HCT116 (cell line): ENCODE data around the gene USP1. TPM values are rescaled to one million over a fixed set of nuclear protein-coding genes. Genes with fewer than 3 reads are reported as not detected.

Source experiments
- ATAC-seq: fragments of 200-7000 bp; cut with Tn5 transposase; 2 replicates; pipeline ENCODE4 v1.9.1; 2020; ENCODE audit warnings: mild to moderate bottlenecking, moderate library complexity
- BruUV-seq: library from RNA; stranded (reverse); fragments of 400-500 nt; replicated peaks from 2 replicates; lab custom pipeline; 2021; lab: Mats Ljungman, UMichigan
- CTCF ChIA-PET: fragments of 300-600 bp; sonication (Branson Sonifier 250); formaldehyde crosslinking; loops from one replicate; lab custom pipeline; 2021; ENCODE audit warnings: antibody characterized with exemption; lab: Charles Lee
- POLR2A ChIA-PET: fragments of 300-600, 350-600 bp; sonication (Branson Sonifier 250); formaldehyde crosslinking; loops from one replicate; lab custom pipeline; 2021; ENCODE audit warnings: antibody characterized with exemption; lab: Charles Lee
- RAD21 ChIA-PET, 2 experiments: fragments of 300-600 bp; sonication (Branson Sonifier 250); formaldehyde crosslinking; loops; one replicate each; lab custom pipeline; 2023; ENCODE audit warnings: low total read pairs in 2 of 2; ENCODE audit not compliant: uncharacterized antibody in 2 of 2, unreplicated experiment in 2 of 2, low non-redundant PET in 1 of 2; lab: Charles Lee
- DNase-seq: peaks from one replicate; pipeline ENCODE4 v3.0.0-alpha.2; 2010; ENCODE audit warnings: low read depth, low spot score
- H2AFZ ChIP-seq: fragments of 200-600 bp; shearing (Covaris generic), sonication (generic); 2 replicates; pipeline ENCODE4 v1.6.1; 2017; ENCODE audit warnings: low read depth, mixed run types, mixed read lengths, antibody characterized with exemption, low read length; ENCODE audit not compliant: poor library complexity, severe bottlenecking
- H3K27ac ChIP-seq: 2 replicates; pipeline ENCODE4 v1.5.1; 2012; ENCODE audit warnings: low read depth, low read length
- H3K27me3 ChIP-seq: fragments of 200-600 bp; sonication (generic); 2 replicates; pipeline ENCODE4 v1.6.1; 2016; ENCODE audit warnings: mixed run types, low read length, mixed read lengths; ENCODE audit not compliant: insufficient read depth
- H3K36me3 ChIP-seq, 2 experiments: fragments of 200-500 bp in 1 of 2; fragments of 200-600 bp in 1 of 2; sonication (Bioruptor generic) in 1 of 2; sonication (generic) in 1 of 2; 2 replicates each; pipeline versions ENCODE4 v1.5.1 to v1.6.1; 2014 to 2016; ENCODE audit warnings: low read length in 2 of 2, inconsistent platforms in 1 of 2, mixed read lengths in 1 of 2, mixed run types in 1 of 2; ENCODE audit not compliant: insufficient read depth in 2 of 2, control insufficient read depth in 1 of 2
- H3K4me1 ChIP-seq, 2 experiments: fragments of 200-600 bp in 1 of 2; sonication (generic) in 1 of 2; 2 replicates each; pipeline versions ENCODE4 v1.5.1 to v1.6.1; 2012 to 2017; ENCODE audit warnings: low read length in 2 of 2, inconsistent platforms in 1 of 2, mild to moderate bottlenecking in 1 of 2, mixed read lengths in 1 of 2, mixed run types in 1 of 2, moderate library complexity in 1 of 2; ENCODE audit not compliant: insufficient read depth in 2 of 2, control insufficient read depth in 1 of 2
- H3K4me2 ChIP-seq: fragments of 200-600 bp; sonication (generic); 2 replicates; pipeline ENCODE4 v1.6.1; 2017; ENCODE audit warnings: mixed run types, low read length, mixed read lengths
- H3K4me3 ChIP-seq, 2 experiments: fragments of 200-600 bp in 1 of 2; sonication (generic) in 1 of 2; replicated peaks in 1 of 2; 2 replicates each; pipeline ENCODE4 v1.5.1; 2011 to 2016; ENCODE audit warnings: low read length in 2 of 2, control low read depth in 1 of 2, low read depth in 1 of 2, mild to moderate bottlenecking in 1 of 2, mixed read lengths in 1 of 2, mixed run types in 1 of 2
- H3K79me2 ChIP-seq: fragments of 200-600 bp; sonication (generic); 2 replicates; pipeline ENCODE4 v1.6.1; 2017; ENCODE audit warnings: mild to moderate bottlenecking, mixed run types, low read length, moderate library complexity, mixed read lengths; ENCODE audit not compliant: insufficient read depth
- H3K9ac ChIP-seq: fragments of 200-600 bp; sonication (generic); 2 replicates; pipeline ENCODE4 v1.6.1; 2016; ENCODE audit warnings: low read length, mixed read lengths
- H3K9me2 ChIP-seq: fragments of 200-600 bp; sonication (generic), shearing (Covaris generic); 2 replicates; pipeline ENCODE4 v1.6.1; 2017; ENCODE audit warnings: mixed run types, mild to moderate bottlenecking, moderate library complexity; ENCODE audit not compliant: insufficient read depth
- H3K9me3 ChIP-seq, 2 experiments: fragments of 200-500 bp in 1 of 2; fragments of 200-600 bp in 1 of 2; sonication (Bioruptor generic) in 1 of 2; sonication (generic) in 1 of 2; 2 replicates each; pipeline ENCODE4 v1.6.1; 2014 to 2017; ENCODE audit warnings: low read length in 2 of 2, mixed read lengths in 2 of 2, inconsistent platforms in 1 of 2, low read depth in 1 of 2, mild to moderate bottlenecking in 1 of 2, mixed run types in 1 of 2, moderate library complexity in 1 of 2; ENCODE audit not compliant: control insufficient read depth in 1 of 2, insufficient read depth in 1 of 2
- H4K20me1 ChIP-seq: fragments of 200-600 bp; sonication (generic), shearing (Covaris generic); 2 replicates; pipeline ENCODE4 v1.6.1; 2017; ENCODE audit warnings: mixed run types, mild to moderate bottlenecking, moderate library complexity; ENCODE audit not compliant: insufficient read depth
- FOSL1 ChIP-seq: IDR thresholded peaks from 2 replicates; pipeline ENCODE4 v1.6.1; 2012; ENCODE audit warnings: low read depth
- JUND ChIP-seq: IDR thresholded peaks from 2 replicates; pipeline ENCODE4 v1.6.1; 2012
- RAD21 ChIP-seq: IDR thresholded peaks from 2 replicates; pipeline ENCODE4 v1.6.1; 2012; ENCODE audit warnings: low read depth, mild to moderate bottlenecking
- YY1 ChIP-seq: IDR thresholded peaks from 2 replicates; pipeline ENCODE4 v1.6.1; 2011; ENCODE audit warnings: low read length, low read depth, moderate library complexity, mild to moderate bottlenecking; ENCODE audit not compliant: insufficient replicate concordance; ENCODE audit errors: extremely low read depth
- ZBTB33 ChIP-seq: IDR thresholded peaks from 2 replicates; pipeline ENCODE4 v1.6.1; 2011; ENCODE audit warnings: mild to moderate bottlenecking, low read length, moderate library complexity; ENCODE audit not compliant: insufficient replicate concordance; ENCODE audit errors: extremely low read depth
- intact Hi-C: fragments of 100-400 bp; cut with micrococcal nuclease; formaldehyde crosslinking; loops from 2 replicates; pipeline ENCODE4 v1.10.0; 2022
- total RNA-seq: library from RNA; stranded (reverse); gene quantifications from one replicate; pipeline ENCODE4 v1.2.1, GENCODE V29; 2021; ENCODE audit not compliant: unreplicated experiment

USP1 gene
- total RNA-seq, 1 experiment from 2014 or later: 37.8 TPM

GRCh38 chr1:62405247-62405646, 31.6 kb upstream of the USP1 start:
- Histone ChIP-seq H4K20me1 (no peaks in the 10 kb centered on the region), H3K27me3 (no peaks in the 10 kb centered on the region), H3K79me2 (no peaks in the 10 kb centered on the region), H2AFZ (no peak overlapping the region), H3K4me1 (no peaks in the 10 kb centered on the region), H3K9ac (no peak overlapping the region), H3K9me2 (no peaks in the 10 kb centered on the region), H3K4me2 (no peak overlapping the region), H3K27ac (no peak overlapping the region), H3K36me3 (no peaks in the 10 kb centered on the region), H3K4me3 (no peak overlapping the region), H3K9me3 (no peaks in the 10 kb centered on the region)
- ChIA-PET POLR2A (no interaction called here), RAD21 (interaction anchor here in 1 of 2 experiments (0.9 kb wide), 1 partner anchor 230 kb away, joined by 4 read pairs; no protein-coding TSS in a partner anchor), CTCF (interaction anchor here (6.6 kb wide), 1 partner anchor 230 kb away, joined by 84 read pairs; no protein-coding TSS in a partner anchor)
- intact Hi-C loops: loop anchor here (5.0 kb wide), 1 partner anchor 113 kb away; no protein-coding TSS in a partner anchor
- ATAC-seq (no peak), DNase-seq (no peak)
- BruUV-seq: no TSS peak
- TF ChIP-seq YY1: no peak

- intact Hi-C loops: loop anchor here (5.0 kb wide), 1 partner anchor 114 kb away; no protein-coding TSS in a partner anchor
- ATAC-seq: no peak
Observed at GRCh38 chr1:62406576-62406975, 30.3 kb upstream of the USP1 start.

More at GRCh38 chr1:62406576-62406975, 30.3 kb upstream of the USP1 start:
- Histone ChIP-seq H4K20me1 (no peaks in the 10 kb centered on the region), H3K9me3 (no peaks in the 10 kb centered on the region), H3K27me3 (no peaks in the 10 kb centered on the region), H3K36me3 (no peaks in the 10 kb centered on the region), H3K79me2 (no peaks in the 10 kb centered on the region), H3K9me2 (no peaks in the 10 kb centered on the region), H3K4me3 (no peak overlapping the region), H2AFZ (no peak overlapping the region), H3K4me2 (no peak overlapping the region), H3K4me1 (no peaks in the 10 kb centered on the region), H3K27ac (no peak overlapping the region), H3K9ac (no peak overlapping the region)
- POLR2A ChIA-PET: interaction anchor here (0.9 kb wide), 1 partner anchor 231 kb away, joined by 3 read pairs; no protein-coding TSS in a partner anchor
- CTCF ChIA-PET: interaction anchor here (1.0 to 6.6 kb wide), 3 partner anchors 12 to 231 kb away, joined by 3 to 84 read pairs (median 3); no protein-coding TSS in a partner anchor
- RAD21 ChIA-PET: interaction anchor here in 1 of 2 experiments (1.3 kb wide), 1 partner anchor 231 kb away, joined by 5 read pairs; no protein-coding TSS in a partner anchor
- DNase-seq: no peak
- no peak for TF ChIP-seq JUND
- no peak for TF ChIP-seq ZBTB33
- no peak for TF ChIP-seq FOSL1
- no peak for TF ChIP-seq RAD21
- no TSS peak for BruUV-seq
